Natural killer cell (primary cell): Measurements from ENCODE around the gene PPP5C. TPM values are rescaled to one million over a fixed set of nuclear protein-coding genes. Genes with fewer than 3 reads are reported as not detected.
"Not testable (repeated sequence)": the region's sequence is repeated elsewhere in the genome, so short reads cannot be mapped to it uniquely, and the experiment has no call there.

Source experiments
- ATAC-seq, 3 donors: fragments of 150-1000 bp in 2 of 3; fragments of 200-7000 bp in 1 of 3; cut with Tn5 transposase; 1 replicate in 1 of 3; 2 replicates in 2 of 3; pipeline ENCODE4 v1.10.0; 2021; ENCODE audit warnings: mild to moderate bottlenecking in 2 of 3, moderate library complexity in 2 of 3
- DNase-seq, 2 donors: peaks; one replicate each; pipeline versions ENCODE4 v3.0.0 to v3.0.0-alpha.2; 2013 to 2021; ENCODE audit warnings: mixed read lengths in 1 of 2
- H3K27ac ChIP-seq: one replicate; pipeline ENCODE4 v1.5.1; 2013; ENCODE audit warnings: mild to moderate bottlenecking, low read length
- H3K27me3 ChIP-seq: one replicate; pipeline ENCODE4 v1.6.1; 2013; ENCODE audit warnings: low read length; ENCODE audit not compliant: control insufficient read depth, insufficient read depth
- H3K36me3 ChIP-seq: one replicate; pipeline ENCODE4 v1.6.1; 2013; ENCODE audit warnings: low read length; ENCODE audit not compliant: control insufficient read depth, insufficient read depth
- H3K4me1 ChIP-seq: one replicate; pipeline ENCODE4 v1.6.1; 2013; ENCODE audit warnings: low read length; ENCODE audit not compliant: control insufficient read depth, insufficient read depth
- H3K4me3 ChIP-seq: one replicate; pipeline ENCODE4 v1.5.1; 2013; ENCODE audit warnings: low read length
- H3K9me3 ChIP-seq: one replicate; pipeline ENCODE4 v1.6.1; 2013; ENCODE audit warnings: low read length; ENCODE audit not compliant: control insufficient read depth, insufficient read depth
- H3K27ac Mint-ChIP-seq, 2 donors: one replicate each; pipeline ENCODE4 v1.8.0; 2022; ENCODE audit warnings: mild to moderate bottlenecking in 2 of 2, mixed read lengths in 2 of 2, moderate library complexity in 1 of 2
- H3K27me3 Mint-ChIP-seq, 2 donors: one replicate each; pipeline ENCODE4 v1.8.0; 2022; ENCODE audit warnings: low read depth in 2 of 2, mixed read lengths in 2 of 2
- H3K36me3 Mint-ChIP-seq: one replicate; pipeline ENCODE4 v1.8.0; 2022; ENCODE audit warnings: mixed read lengths
- H3K4me1 Mint-ChIP-seq, 2 donors: one replicate each; pipeline ENCODE4 v1.8.0; 2022; ENCODE audit warnings: mixed read lengths in 2 of 2
- H3K4me3 Mint-ChIP-seq: one replicate; pipeline ENCODE4 v1.8.0; 2022; ENCODE audit warnings: mild to moderate bottlenecking, moderate library complexity, mixed read lengths
- H3K9me3 Mint-ChIP-seq, 2 donors: one replicate each; pipeline ENCODE4 v1.8.0; 2022; ENCODE audit warnings: mixed read lengths in 2 of 2
- CTCF ChIP-seq: fragments of 200-600 bp; IDR thresholded peaks from one replicate; pipeline ENCODE4 v1.8.0; 2022; ENCODE audit warnings: antibody characterized with exemption
- whole genome bisulfite sequencing: methylation state at CpG from one replicate; pipeline ENCODE4 v1.1.7; 2013; ENCODE audit warnings: missing lambda C conversion rate; ENCODE audit not compliant: insufficient coverage; 5-methylcytosine and 5-hydroxymethylcytosine counted together
- intact Hi-C: fragments of 100-400 bp; cut with micrococcal nuclease; formaldehyde crosslinking; loops from one replicate; pipeline ENCODE4 v1.14.2; 2022
- total RNA-seq, 4 donors: library from RNA; stranded (reverse); fragments of 120-200 nt in 1 of 4; gene quantifications; one replicate each; pipeline versions ENCODE4 v1.2.3 to v1.2.4, GENCODE V29; 2013 to 2022

Gene PPP5C
- total RNA-seq, 3 donors from 2014 or later (not counting 1 experiment from before 2014, with no cell fraction given): 95.4 to 106 (median 98.4) TPM

GRCh38 chr19:46373491-46374359, 26.8 kb downstream of the PPP5C start:
- H3K4me3 Mint-ChIP-seq: no peak overlapping the region
- TF ChIP-seq CTCF: no peak
- intact Hi-C loops: no loop called here
- H3K36me3 ChIP-seq: peaks cover 42% of the 10 kb centered on the region
- H3K27ac ChIP-seq: no peak overlapping the region
- peaks cover 26% of the 10 kb centered on the region for H3K4me1 ChIP-seq
- no peaks in the 10 kb centered on the region for H3K27me3 Mint-ChIP-seq
- no peaks in the 10 kb centered on the region for H3K9me3 Mint-ChIP-seq
- no peaks in the 10 kb centered on the region for H3K27me3 ChIP-seq
- H3K36me3 Mint-ChIP-seq: peaks cover 9% of the 10 kb centered on the region
- WGBS: 69% methylated on average over 14 of the region's 17 CpGs
- ATAC-seq (no peak), DNase-seq (no peak)
- peaks cover 31 to 51% of the 10 kb centered on the region in 2 donors for H3K4me1 Mint-ChIP-seq
- no peak overlapping the region for H3K4me3 ChIP-seq
- H3K9me3 ChIP-seq: no peaks in the 10 kb centered on the region
- H3K27ac Mint-ChIP-seq: peak overlapping the region in 1 of 2 donors; percentile 63

GRCh38 chr19:46374536-46375475, 27.9 kb downstream of the PPP5C start:
- Histone ChIP-seq H3K36me3 (peaks cover 47% of the 10 kb centered on the region), H3K27ac (no peak overlapping the region), H3K9me3 (no peaks in the 10 kb centered on the region), H3K4me1 (peaks cover 26% of the 10 kb centered on the region), H3K27me3 (no peaks in the 10 kb centered on the region), H3K4me3 (no peak overlapping the region)
- TF ChIP-seq CTCF: no peak
- intact Hi-C loops: no loop called here
- H3K4me1 Mint-ChIP-seq: peaks cover 27 to 51% of the 10 kb centered on the region in 2 donors
- ATAC-seq (no peak), DNase-seq (no peak)
- H3K9me3 Mint-ChIP-seq: no peaks in the 10 kb centered on the region
- 88% methylated on average over 21 of the region's 21 CpGs for WGBS
- peaks cover 9% of the 10 kb centered on the region for H3K36me3 Mint-ChIP-seq
- H3K27ac Mint-ChIP-seq: peak overlapping the region in 1 of 2 donors; percentile 63
- H3K4me3 Mint-ChIP-seq: no peak overlapping the region
- no peaks in the 10 kb centered on the region for H3K27me3 Mint-ChIP-seq

DNA sequence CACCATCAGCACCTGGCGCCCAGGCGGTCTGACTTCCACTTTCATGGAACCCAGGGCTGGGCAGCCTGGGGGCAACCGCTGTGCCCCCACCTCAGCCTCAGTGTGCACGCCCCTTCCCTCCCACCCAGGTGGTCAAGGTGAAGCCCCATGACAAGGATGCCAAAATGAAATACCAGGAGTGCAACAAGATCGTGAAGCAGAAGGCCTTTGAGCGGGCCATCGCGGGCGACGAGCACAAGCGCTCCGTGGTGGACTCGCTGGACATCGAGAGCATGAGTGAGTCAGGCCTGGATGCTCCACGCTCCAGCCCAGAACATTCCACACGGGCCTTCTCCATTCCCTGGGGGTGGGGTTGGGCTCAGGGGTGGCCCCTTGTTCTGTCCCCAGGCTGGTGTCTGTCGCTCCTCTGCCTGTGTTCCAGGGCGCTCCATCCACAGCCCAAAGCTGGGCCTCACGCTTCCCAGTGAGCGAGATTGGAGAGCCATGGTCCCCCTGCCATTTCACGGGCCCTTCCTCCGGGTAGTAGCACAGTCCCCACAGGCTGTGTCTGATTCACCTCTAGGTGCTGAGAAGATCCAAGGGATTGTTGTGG, 28.7 kb downstream of the PPP5C start:
- H3K27me3 Mint-ChIP-seq, H3K9me3 ChIP-seq, H3K9me3 Mint-ChIP-seq, intact Hi-C loops, H3K27ac ChIP-seq, H3K27me3 ChIP-seq, H3K4me3 ChIP-seq, DNase-seq, ATAC-seq, H3K4me3 Mint-ChIP-seq: not testable (repeated sequence)
- Histone ChIP-seq H3K4me1 (peaks cover 26% of the 10 kb centered on the region), H3K36me3 (peaks cover 44% of the 10 kb centered on the region)
- peak overlapping the region in 1 of 2 donors; percentile 47 for H3K27ac Mint-ChIP-seq
- peaks cover 23 to 48% of the 10 kb centered on the region in 2 donors for H3K4me1 Mint-ChIP-seq
- peaks cover 12% of the 10 kb centered on the region for H3K36me3 Mint-ChIP-seq
- WGBS: 94% methylated on average over 22 of the region's 22 CpGs
